Dermis blood vessel endothelial cell (primary cell): ENCODE measurements around the gene GALNT6. TPM values are rescaled to one million over a fixed set of nuclear protein-coding genes. Genes with fewer than 3 reads are reported as not detected.
A peak's percentile ranks its signal among the peaks of the same experiment; 100 is the strongest.
"Not testable (repeated sequence)": the region's sequence is repeated elsewhere in the genome, so short reads cannot be mapped to it uniquely, and the experiment has no call there.

Experiments used
- DNase-seq: peaks from one replicate; pipeline ENCODE4 v3.0.0; 2010
- total RNA-seq: library from RNA; depleted of rRNA; stranded (reverse); fragments of >200 nt; gene quantifications from 2 replicates; pipeline ENCODE4 v1.2.3, GENCODE V29; 2014

GALNT6 gene
- total RNA-seq, 1 donor from 2014 or later, result 19.9 TPM

- no peak for DNase-seq
Measured at GRCh38 chr12:51349026-51349425, 42.2 kb downstream of the GALNT6 start.

DNA sequence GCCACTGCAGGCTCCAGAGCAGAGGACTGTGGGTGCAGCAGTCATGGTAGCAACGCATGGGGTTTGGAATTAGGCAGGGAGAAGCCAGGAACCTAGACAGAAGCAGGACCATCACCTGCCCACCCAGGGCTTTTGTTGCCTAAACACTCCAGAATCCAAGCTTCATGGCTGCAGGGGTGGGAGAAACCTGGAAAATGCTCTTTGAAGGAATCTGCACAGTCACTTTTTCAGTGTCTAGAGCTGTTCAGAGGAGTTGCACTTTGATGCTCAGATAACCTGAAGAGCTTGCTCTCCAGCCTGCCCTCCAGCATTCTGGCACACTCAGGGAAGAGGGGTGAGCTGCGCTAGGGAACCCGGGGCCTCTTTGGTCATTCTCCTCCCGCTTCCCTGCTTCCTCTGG is 43.1 kb downstream of the GALNT6 start:
- no peak for DNase-seq

DNA sequence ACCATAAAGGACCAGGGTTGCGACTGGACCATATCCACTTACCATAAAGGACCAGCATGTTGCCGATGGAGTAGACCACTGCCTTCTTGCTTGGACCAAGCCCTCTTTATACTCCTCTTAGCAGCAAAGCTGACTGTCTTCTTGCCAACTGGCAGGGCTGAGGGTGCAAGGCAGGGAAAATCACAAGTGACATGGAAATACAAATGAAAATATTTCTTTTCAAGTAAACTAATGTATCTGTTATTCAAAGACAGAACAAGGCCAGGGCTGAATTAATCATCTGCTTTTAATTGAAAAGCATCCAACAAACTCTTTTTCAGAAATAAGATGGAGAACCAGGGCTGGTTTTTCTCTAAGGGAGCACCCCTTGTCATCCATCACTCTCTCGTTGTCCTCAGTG is 44.6 kb downstream of the GALNT6 start, which contains the start of gene CELA1:
Gene CELA1, minus strand, starts transcription at position 99 of the 400 bp plus-strand sequence. Its CDS starts 41 bp downstream, at position 58.
- DNase-seq, result no peak

- no peak for DNase-seq
Measured at GRCh38 chr12:51345681-51346080, 45.5 kb downstream of the GALNT6 start.

DNA sequence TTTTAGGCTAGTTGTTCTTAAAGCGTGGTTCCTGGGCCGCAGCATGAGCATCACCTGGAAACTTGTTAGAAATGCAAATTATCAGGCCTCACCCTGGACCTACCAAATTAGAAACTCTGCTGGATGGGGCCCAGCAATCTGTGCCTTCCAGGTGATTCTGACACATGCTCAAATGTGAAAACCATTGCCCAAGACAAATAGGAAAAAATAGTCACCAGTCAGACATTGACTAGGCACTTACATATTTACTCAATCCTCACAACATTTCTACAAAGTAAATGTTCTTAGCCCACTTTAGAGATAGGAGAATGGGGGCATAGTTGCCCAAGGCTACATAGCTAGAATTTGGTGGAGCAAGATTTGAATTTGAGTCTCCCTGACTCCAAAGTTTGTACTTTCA is 48.0 kb downstream of the GALNT6 start:
- no peak for DNase-seq

DNA sequence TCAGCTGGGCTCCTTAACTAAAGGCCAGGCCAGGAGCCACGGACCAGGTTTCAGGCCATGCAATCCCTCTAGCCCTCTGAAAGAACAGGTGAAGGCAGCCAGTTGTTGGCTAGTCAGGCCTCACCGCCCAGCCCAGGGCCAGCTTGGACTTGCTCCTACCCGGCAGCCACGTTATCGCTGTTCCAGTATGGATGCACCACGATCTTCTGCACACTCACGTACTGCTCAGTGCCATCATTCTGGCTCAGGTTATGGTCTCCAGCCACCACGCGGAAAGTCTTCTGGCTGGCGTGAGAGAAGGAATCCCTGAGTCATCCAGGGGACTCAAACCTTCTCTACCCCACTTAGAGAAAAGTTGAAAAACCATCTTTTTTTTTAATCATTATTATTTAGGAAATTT is 48.8 kb downstream of the GALNT6 start:
- no peak for DNase-seq

DNA sequence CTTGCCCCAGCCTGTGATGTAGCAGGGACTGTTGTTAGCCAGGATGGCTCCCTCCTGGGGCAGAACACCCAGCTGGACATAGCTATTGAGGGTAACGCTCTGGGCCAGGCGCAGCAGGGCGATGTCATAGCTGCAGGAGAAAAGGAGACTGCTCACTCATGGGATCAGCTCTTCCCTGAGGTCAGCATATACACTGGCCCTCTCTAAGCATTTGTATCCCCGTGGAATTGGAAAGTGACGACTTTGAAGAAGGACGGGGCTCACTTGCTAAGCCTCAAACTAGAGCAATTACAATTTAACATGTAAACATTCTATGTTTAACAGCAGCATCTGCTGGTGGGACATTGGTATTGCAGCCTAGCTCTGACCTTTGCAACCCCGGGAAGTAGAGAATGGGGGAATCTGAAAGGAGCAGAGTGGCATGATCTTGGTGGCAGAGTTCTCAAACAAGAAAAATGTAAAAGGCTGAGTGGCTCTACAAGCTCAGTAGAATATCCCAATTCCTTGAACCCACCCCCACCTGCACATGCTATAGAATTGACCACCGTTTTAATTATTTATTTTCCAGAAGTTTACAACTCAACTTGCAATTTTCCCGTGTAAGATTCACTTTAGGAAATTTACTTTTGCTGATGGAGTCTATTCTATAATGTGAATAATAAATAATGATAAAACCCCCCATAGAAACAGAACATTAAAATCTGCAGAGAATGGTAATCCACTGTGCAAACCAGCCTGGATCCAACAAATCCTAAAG is 49.8 kb downstream of the GALNT6 start:
- DNase-seq, result peak; percentile 79

DNA sequence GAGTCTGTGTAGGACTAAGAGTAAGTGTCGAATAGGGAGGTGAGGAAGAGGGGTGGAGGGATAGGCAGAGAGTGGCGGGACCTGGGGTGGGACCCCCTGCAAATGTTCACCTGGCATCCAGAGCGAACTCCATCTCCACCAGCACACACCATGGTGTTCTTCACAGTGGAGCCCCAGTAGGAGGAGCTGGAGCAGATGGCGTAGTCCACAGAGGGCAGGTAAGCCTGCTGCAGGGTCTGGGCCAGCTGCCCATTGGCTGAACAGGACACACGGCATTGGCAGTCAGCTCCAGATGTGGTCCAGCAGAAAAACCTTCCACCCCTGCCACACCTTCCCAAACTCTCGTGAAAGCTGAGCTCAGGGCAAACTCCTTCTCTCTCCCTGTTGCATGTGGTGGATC is 51.5 kb downstream of the GALNT6 start:
- DNase-seq, result no peak

DNA sequence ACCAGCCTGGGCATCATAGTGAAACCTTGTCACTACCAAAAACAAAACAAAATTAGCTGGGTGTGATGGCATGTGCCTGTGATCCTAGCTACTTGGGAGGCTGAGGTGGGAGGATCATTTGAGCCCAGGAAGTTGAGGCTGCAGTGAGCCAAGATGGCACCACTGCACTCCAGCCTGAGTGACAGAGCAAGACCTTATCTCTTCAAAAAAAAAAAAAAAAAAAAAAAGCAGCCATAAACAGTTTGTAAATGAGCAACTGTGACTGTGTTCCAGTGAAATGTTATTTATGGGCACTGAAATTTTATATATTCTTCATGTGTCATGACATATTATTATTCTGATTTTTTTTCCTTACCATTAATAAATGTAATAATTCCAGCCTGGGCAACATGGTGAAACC is 53.9 kb downstream of the GALNT6 start:
- not testable (repeated sequence) for DNase-seq

GRCh38 chr12:51335931-51336330 is 55.3 kb downstream of the GALNT6 start:
- DNase-seq, result no peak

DNA sequence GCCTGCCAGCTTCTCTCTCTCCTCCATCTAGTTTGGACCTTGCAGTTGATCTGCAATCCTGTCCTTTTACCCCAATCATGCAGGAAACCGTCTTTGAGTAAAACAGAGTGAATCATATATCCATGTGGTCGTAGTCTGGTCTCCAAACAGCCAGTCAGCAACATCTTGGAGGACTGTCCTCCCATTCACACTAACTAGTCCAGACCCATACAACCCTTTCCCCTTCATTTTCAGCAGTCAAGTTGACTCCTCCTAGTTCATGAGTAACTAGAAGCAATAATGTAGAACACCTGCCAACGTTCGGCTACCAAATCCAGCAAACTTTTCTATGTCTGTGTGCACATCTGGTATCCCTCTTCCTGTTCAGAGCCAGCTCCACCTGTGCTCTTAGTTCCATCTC is 56.4 kb downstream of the GALNT6 start:
- no peak for DNase-seq

GRCh38 chr12:51333536-51333935 is 57.7 kb downstream of the GALNT6 start:
- no peak for DNase-seq

GRCh38 chr12:51330186-51330585 is 61.0 kb downstream of the GALNT6 start:
- no peak for DNase-seq

DNA sequence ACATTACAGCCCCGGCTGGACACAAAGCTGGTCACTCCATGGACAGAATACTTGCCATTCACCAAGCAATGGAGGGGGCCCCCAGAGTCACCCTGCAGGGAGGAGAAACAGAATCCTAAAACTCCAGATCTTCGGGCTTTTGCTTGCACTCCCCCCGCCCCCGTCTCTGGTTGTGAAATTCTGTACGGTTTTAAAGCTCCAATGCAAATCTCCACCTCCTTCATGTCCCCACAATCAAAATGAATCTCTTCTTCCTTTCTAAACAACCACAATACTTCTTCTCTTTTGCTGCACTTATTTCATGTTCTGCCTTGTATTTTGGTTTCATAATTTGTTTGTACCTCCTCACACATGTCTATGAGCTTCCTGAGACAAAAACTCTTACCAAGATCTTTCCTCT is 61.5 kb downstream of the GALNT6 start:
- DNase-seq, result no peak

GRCh38 chr12:51328587-51328986 is 62.6 kb downstream of the GALNT6 start:
- DNase-seq, result no peak

- no peak for DNase-seq
Measured at GRCh38 chr12:51326698-51327439, 64.3 kb downstream of the GALNT6 start.

- no peak for DNase-seq
Measured at GRCh38 chr12:51324953-51325352, 66.3 kb downstream of the GALNT6 start.

GRCh38 chr12:51323966-51324895 is 67.0 kb downstream of the GALNT6 start, which contains the start of gene BIN2:
Gene BIN2, minus strand, starts transcription at chr12:51324174. Its CDS starts 72 bp downstream, at chr12:51324102.
- DNase-seq, result no peak

- no peak for DNase-seq
Measured at GRCh38 chr12:51323317-51323960, 67.8 kb downstream of the GALNT6 start.

DNA sequence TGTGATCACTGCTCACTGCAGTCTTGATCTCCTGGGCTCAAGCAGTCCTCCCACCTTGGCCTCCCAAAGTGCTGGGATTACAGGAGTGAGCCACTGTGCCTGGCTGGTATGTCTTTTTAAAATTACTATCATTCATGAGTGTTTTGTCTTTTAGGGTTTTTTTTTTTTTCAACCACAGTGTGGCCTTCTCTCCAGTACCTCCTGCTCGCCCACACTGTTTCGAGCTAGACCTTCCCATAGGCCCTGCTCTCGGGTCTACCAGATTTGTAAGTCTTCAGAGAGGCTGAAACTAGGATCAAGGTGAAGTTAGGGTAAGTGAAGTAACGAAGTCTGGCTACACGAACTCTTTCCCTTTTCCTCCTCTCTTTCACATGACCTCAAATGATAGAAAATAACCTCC is 68.8 kb downstream of the GALNT6 start:
- no peak for DNase-seq

DNA sequence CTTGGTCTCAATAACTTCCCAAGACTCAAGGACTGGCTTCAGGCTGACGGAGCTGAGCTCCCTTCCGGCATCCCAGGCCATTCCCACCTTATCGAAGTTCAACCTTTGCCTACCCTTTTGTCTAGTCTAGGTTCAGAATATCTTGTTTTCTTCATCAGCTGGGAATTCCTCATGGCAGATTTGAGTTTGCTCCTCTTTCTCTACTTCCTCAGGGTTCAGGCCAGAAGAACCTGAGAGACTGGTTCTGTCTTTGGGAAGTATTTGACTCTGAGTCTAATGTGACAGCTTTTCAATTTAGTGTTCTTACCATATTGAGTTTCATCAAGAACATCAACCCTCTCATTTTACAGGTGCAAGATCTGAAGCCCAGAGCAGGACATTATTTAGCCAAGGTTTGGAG is 69.3 kb downstream of the GALNT6 start:
- DNase-seq, result no peak

GRCh38 chr12:51320695-51321320 is 70.4 kb downstream of the GALNT6 start:
- DNase-seq, result no peak
